ENCODE data around the gene DIPK1C.

DNA sequence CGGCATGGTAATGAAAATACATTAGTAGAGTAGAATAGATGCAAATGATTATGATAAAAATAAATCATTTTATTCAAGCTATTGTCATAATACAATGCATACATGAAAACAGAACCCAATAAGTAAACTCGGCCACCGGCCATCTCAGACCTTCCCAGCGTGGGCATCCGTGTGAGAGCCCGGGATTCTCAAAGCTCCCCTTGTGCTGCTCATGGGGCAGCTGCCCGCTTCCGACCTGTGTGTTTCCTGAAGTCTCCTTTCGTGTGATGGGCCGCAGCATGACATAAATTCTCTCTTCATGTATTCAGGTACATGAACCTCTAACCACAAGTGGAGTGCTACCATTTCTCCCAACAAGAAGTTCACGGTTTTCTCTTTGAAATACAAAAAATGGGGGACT, 25.6 kb upstream of the DIPK1C start:
- no peak for TF ChIP-seq DACH1 (IDR thresholded peaks at IDR 0.05; ENCODE audit: partially characterized antibody)
- TF ChIP-seq NR2C2 (CRISPR knock-in tag; IDR thresholded peaks at IDR 0.05): no peak
- no peak for TF ChIP-seq NR2C2 (tag; IDR thresholded peaks at IDR 0.05)
- no peak for TF ChIP-seq MXI1 (IDR thresholded peaks at IDR 0.05; ENCODE audit: low read depth, low read length)
- no peak for TF ChIP-seq ZNF584 (CRISPR knock-in tag; IDR thresholded peaks at IDR 0.05; ENCODE audit: low read depth)
- TF ChIP-seq POLR2AphosphoS5 (IDR thresholded peaks at IDR 0.05; ENCODE audit: control insufficient read depth, insufficient read depth, low read depth, low read length): no peak
- TF ChIP-seq, protein P1, sequence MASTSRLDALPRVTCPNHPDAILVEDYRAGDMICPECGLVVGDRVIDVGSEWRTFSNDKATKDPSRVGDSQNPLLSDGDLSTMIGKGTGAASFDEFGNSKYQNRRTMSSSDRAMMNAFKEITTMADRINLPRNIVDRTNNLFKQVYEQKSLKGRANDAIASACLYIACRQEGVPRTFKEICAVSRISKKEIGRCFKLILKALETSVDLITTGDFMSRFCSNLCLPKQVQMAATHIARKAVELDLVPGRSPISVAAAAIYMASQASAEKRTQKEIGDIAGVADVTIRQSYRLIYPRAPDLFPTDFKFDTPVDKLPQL (IDR thresholded peaks at IDR 0.05; ENCODE audit: extremely low read depth, insufficient read length): no peak
- TF ChIP-seq EZH2 (IDR thresholded peaks at IDR 0.05; ENCODE audit: borderline replicate concordance, low read depth, low read length): no peak
- TF ChIP-seq, protein P2, sequence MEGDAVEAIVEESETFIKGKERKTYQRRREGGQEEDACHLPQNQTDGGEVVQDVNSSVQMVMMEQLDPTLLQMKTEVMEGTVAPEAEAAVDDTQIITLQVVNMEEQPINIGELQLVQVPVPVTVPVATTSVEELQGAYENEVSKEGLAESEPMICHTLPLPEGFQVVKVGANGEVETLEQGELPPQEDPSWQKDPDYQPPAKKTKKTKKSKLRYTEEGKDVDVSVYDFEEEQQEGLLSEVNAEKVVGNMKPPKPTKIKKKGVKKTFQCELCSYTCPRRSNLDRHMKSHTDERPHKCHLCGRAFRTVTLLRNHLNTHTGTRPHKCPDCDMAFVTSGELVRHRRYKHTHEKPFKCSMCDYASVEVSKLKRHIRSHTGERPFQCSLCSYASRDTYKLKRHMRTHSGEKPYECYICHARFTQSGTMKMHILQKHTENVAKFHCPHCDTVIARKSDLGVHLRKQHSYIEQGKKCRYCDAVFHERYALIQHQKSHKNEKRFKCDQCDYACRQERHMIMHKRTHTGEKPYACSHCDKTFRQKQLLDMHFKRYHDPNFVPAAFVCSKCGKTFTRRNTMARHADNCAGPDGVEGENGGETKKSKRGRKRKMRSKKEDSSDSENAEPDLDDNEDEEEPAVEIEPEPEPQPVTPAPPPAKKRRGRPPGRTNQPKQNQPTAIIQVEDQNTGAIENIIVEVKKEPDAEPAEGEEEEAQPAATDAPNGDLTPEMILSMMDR (IDR thresholded peaks at IDR 0.05 in 2 of 3, conservative IDR thresholded peaks at IDR 0.05 in 1 of 3; ENCODE audit: insufficient read depth in 2 of 3, low read depth in 1 of 3, low read length in 3 of 3): no peak
- TF ChIP-seq ZBED1 (IDR thresholded peaks at IDR 0.05): no peak
